ENCODE results near the gene TSPOAP1. TPM values are rescaled to one million over a fixed set of nuclear protein-coding genes. Genes with fewer than 3 reads are reported as not detected.

The TSPOAP1 gene
- total and polyA plus RNA-seq, 2 of the 13 experiments (the other 11 are each of a cell fraction or from before 2014, with no cell fraction given) = not detected

DNA sequence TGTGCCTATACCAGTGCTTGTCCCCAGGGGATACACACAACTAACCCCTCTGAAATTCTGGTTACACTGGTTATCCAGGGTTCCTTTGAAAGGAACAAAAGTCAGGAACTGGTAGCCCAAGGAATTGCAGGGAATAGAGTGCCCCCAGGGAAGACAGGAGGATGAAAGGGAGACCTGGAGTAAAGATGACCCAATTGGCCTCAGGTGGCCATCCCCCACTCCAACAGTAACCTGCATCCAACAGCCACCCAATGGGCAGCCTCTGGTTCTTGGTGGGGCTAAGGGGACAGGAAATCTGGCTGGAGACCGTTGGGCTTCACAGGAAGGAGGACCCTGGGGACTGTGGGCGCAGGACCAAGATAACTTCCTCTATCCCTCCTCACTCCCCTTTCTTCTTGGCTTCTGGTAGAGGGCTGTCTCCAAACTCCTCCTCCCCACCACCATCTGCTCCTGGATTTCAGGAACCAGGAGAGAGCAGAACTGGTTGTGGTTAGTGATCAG, 47.0 kb downstream of the TSPOAP1 start (continued):
- TF ChIP-seq, protein P1, sequence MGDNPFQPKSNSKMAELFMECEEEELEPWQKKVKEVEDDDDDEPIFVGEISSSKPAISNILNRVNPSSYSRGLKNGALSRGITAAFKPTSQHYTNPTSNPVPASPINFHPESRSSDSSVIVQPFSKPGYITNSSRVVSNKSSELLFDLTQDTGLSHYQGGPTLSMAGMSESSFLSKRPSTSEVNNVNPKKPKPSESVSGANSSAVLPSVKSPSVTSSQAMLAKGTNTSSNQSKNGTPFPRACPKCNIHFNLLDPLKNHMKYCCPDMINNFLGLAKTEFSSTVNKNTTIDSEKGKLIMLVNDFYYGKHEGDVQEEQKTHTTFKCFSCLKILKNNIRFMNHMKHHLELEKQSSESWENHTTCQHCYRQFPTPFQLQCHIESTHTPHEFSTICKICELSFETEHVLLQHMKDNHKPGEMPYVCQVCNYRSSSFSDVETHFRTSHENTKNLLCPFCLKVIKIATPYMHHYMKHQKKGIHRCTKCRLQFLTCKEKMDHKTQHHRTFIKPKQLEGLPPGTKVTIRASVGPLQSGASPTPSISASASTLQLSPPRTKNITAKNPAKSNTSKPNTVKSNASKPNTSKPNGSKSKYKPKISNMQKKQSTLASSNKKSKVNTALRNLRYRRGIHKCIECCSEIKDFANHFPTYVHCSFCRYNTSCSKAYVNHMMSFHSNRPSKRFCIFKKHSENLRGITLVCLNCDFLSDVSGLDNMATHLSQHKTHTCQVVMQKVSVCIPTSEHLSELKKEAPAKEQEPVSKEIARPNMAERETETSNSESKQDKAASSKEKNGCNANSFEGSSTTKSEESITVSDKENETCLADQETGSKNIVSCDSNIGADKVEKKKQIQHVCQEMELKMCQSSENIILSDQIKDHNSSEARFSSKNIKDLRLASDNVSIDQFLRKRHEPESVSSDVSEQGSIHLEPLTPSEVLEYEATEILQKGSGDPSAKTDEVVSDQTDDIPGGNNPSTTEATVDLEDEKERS (CRISPR knock-in tag; IDR thresholded peaks at IDR 0.05) = no peak
- no peak for TF ChIP-seq HNRNPLL (IDR thresholded peaks at IDR 0.05; ENCODE audit: low read depth, low read length, poor library complexity, severe bottlenecking)
- TF ChIP-seq, protein P2, sequence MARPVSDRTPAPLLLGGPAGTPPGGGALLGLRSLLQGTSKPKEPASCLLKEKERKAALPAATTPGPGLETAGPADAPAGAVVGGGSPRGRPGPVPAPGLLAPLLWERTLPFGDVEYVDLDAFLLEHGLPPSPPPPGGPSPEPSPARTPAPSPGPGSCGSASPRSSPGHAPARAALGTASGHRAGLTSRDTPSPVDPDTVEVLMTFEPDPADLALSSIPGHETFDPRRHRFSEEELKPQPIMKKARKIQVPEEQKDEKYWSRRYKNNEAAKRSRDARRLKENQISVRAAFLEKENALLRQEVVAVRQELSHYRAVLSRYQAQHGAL (CRISPR knock-in tag; IDR thresholded peaks at IDR 0.05; ENCODE audit: not compliant biosample characterization) = no peak
- TF ChIP-seq GLI4 (CRISPR knock-in tag; IDR thresholded peaks at IDR 0.05; ENCODE audit: borderline replicate concordance) = no peak
- TF ChIP-seq, protein P3, sequence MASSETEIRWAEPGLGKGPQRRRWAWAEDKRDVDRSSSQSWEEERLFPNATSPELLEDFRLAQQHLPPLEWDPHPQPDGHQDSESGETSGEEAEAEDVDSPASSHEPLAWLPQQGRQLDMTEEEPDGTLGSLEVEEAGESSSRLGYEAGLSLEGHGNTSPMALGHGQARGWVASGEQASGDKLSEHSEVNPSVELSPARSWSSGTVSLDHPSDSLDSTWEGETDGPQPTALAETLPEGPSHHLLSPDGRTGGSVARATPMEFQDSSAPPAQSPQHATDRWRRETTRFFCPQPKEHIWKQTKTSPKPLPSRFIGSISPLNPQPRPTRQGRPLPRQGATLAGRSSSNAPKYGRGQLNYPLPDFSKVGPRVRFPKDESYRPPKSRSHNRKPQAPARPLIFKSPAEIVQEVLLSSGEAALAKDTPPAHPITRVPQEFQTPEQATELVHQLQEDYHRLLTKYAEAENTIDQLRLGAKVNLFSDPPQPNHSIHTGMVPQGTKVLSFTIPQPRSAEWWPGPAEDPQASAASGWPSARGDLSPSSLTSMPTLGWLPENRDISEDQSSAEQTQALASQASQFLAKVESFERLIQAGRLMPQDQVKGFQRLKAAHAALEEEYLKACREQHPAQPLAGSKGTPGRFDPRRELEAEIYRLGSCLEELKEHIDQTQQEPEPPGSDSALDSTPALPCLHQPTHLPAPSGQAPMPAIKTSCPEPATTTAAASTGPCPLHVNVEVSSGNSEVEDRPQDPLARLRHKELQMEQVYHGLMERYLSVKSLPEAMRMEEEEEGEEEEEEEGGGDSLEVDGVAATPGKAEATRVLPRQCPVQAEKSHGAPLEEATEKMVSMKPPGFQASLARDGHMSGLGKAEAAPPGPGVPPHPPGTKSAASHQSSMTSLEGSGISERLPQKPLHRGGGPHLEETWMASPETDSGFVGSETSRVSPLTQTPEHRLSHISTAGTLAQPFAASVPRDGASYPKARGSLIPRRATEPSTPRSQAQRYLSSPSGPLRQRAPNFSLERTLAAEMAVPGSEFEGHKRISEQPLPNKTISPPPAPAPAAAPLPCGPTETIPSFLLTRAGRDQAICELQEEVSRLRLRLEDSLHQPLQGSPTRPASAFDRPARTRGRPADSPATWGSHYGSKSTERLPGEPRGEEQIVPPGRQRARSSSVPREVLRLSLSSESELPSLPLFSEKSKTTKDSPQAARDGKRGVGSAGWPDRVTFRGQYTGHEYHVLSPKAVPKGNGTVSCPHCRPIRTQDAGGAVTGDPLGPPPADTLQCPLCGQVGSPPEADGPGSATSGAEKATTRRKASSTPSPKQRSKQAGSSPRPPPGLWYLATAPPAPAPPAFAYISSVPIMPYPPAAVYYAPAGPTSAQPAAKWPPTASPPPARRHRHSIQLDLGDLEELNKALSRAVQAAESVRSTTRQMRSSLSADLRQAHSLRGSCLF (CRISPR knock-in tag; IDR thresholded peaks at IDR 0.05; ENCODE audit: borderline replicate concordance) = no peak
- TF ChIP-seq, protein P4, sequence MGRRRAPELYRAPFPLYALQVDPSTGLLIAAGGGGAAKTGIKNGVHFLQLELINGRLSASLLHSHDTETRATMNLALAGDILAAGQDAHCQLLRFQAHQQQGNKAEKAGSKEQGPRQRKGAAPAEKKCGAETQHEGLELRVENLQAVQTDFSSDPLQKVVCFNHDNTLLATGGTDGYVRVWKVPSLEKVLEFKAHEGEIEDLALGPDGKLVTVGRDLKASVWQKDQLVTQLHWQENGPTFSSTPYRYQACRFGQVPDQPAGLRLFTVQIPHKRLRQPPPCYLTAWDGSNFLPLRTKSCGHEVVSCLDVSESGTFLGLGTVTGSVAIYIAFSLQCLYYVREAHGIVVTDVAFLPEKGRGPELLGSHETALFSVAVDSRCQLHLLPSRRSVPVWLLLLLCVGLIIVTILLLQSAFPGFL (CRISPR knock-in tag; IDR thresholded peaks at IDR 0.05) = no peak

Data from HepG2 (cell line).